SK-N-MC (cell line): ENCODE measurements around the gene ZDHHC7.

Experiments used
- EZH2 ChIP-seq: fragments of 200-600 bp; sonication (generic); IDR thresholded peaks from one replicate; pipeline ENCODE4 v1.6.1; 2017; ENCODE audit warnings: antibody characterized with exemption
- FOXP2 ChIP-seq: optimal IDR thresholded peaks from 2 replicates; pipeline ENCODE3; 2011; ENCODE audit warnings: mild to moderate bottlenecking, moderate library complexity; ENCODE audit not compliant: insufficient read depth; ENCODE audit errors: extremely low read length, control extremely low read depth
- POLR2AphosphoS5 ChIP-seq: IDR thresholded peaks from 2 replicates; pipeline ENCODE4 v1.6.1; 2012; ENCODE audit warnings: mild to moderate bottlenecking, low read depth, low read length, borderline replicate concordance

DNA sequence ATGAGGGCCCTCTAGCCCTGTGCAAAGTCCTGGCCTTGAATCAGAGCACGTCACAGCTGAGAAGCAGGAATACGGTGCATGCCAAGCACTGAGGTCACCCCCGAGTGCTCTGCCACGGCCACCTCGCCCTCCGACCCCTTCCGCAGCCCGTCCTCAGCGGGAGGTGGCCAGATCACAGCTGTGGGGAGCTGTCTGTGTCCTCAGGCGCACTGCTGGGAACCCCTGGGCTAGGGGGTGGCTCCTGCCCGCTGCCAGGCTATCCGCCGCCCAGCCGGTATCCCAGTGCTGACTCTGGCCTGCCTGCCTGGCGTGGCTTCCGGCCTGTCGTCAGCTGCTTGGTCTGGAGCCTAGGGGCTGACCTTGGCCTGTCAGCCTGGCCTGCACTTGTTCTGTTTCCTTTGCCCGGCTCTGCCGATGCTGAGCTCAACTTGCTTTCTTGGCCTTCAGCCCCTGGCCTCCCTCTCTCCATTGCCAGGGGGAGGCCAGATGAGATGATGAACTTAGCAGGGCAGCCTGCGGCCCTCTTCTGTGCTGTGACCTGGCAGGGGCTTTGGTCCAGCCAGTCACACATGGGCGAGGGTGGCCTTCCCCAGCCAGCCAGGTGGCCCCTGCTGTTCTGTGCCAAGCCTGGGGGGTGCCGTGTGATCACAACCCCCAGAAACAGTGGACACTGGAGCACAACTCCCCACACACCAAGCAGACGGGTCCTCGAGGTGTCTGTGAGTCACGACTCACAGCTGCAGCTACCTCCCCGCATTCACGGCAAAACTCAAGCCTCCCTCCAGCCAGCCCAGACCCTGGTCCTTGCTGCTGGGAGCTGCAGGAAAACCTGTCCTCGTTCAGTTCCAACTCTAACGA is 77.3 kb downstream of the ZDHHC7 start:
- TF ChIP-seq FOXP2 (no peak), EZH2 (no peak), POLR2AphosphoS5 (no peak)
